Skeletal muscle tissue (tissue), 4 donors: Measurements from ENCODE around the gene CD300H. TPM values are rescaled to one million over a fixed set of nuclear protein-coding genes. Genes with fewer than 3 reads are reported as not detected.

Experiments used
- H3K27ac ChIP-seq: one replicate; pipeline ENCODE4 v1.7.0; 2013; ENCODE audit warnings: mild to moderate bottlenecking, low read depth, low read length, inconsistent platforms
- H3K27me3 ChIP-seq, 3 donors: one replicate each; pipeline ENCODE4 v1.7.0; 2013; ENCODE audit warnings: low read length in 3 of 3; ENCODE audit not compliant: control insufficient read depth in 3 of 3, insufficient read depth in 3 of 3
- H3K36me3 ChIP-seq, 3 donors: one replicate each; pipeline ENCODE4 v1.7.0; 2013; ENCODE audit warnings: low read length in 3 of 3; ENCODE audit not compliant: control insufficient read depth in 3 of 3, insufficient read depth in 3 of 3
- H3K4me1 ChIP-seq, 3 donors: one replicate each; pipeline ENCODE4 v1.7.0; 2013; ENCODE audit warnings: low read length in 3 of 3, mild to moderate bottlenecking in 3 of 3; ENCODE audit not compliant: control insufficient read depth in 3 of 3, insufficient read depth in 3 of 3
- H3K4me3 ChIP-seq, 3 donors: one replicate each; pipeline ENCODE4 v1.7.0; 2013; ENCODE audit warnings: low read length in 3 of 3
- H3K9ac ChIP-seq, 3 donors: one replicate each; pipeline ENCODE4 v1.7.0; 2013; ENCODE audit warnings: low read length in 3 of 3, mild to moderate bottlenecking in 3 of 3, moderate library complexity in 2 of 3, low read depth in 1 of 3
- H3K9me3 ChIP-seq, 3 donors: one replicate each; pipeline ENCODE4 v1.7.0; 2013; ENCODE audit warnings: low read length in 3 of 3; ENCODE audit not compliant: control insufficient read depth in 3 of 3
- total RNA-seq: library from RNA; depleted of rRNA; stranded (reverse); fragments of >200 nt; gene quantifications from one replicate; pipeline ENCODE4 v1.2.3, GENCODE V29; 2014
- donor health status: Osteomylitis.

The CD300H gene
- total RNA-seq, 1 donor from 2014 or later = not detected

- H3K36me3 ChIP-seq = no peaks in the 10 kb centered on the region
- H3K4me1 ChIP-seq = peaks cover 0 to 19% (median 0%) of the 10 kb centered on the region in 3 donors
- no peak overlapping the region for H3K9ac ChIP-seq
- no peak overlapping the region for H3K4me3 ChIP-seq
- H3K9me3 ChIP-seq = no peaks in the 10 kb centered on the region
- no peak overlapping the region for H3K27ac ChIP-seq
- peaks cover 13 to 34% (median 24%) of the 10 kb centered on the region in 3 donors for H3K27me3 ChIP-seq
Measured at GRCh38 chr17:74603746-74604145, 36.4 kb upstream of the CD300H start.

GRCh38 chr17:74603037-74603635 is 35.8 kb upstream of the CD300H start:
- Histone ChIP-seq H3K4me3 (no peak overlapping the region), H3K27ac (no peak overlapping the region), H3K36me3 (no peaks in the 10 kb centered on the region), H3K9ac (no peak overlapping the region), H3K9me3 (no peaks in the 10 kb centered on the region), H3K27me3 (peaks cover 16 to 34% (median 29%) of the 10 kb centered on the region in 3 donors), H3K4me1 (peaks cover 0 to 21% (median 0%) of the 10 kb centered on the region in 3 donors)

DNA sequence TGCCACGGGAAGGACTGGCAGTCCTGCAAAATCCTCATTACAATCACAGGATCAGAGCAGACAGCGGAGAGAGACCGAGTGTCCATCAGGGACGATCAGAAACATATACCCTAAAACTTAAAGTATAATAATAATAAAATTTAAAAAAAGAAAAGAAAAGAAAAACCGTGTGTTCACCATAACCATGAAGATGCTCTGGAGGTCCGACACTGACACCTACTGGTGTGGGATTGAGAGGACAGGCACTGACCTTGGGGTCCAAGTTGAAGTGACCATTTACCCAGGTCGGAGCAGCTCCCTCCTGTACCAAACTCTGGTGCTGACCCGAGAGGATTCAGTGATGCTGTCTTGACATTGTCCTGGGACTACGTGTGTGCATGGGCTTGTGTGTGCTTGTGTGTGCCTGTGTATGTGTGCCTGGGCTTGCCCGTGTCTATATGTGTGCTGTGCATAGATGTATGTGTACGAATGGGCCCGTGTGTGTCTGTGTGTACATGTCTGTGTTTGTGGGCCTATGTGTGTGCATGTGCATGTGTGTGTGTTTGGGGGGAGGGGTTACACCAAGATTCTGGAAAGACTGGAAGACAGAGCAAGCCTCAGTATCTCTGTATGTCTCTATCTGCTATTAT is 34.7 kb upstream of the CD300H start:
- Histone ChIP-seq H3K4me1 (peaks cover 0 to 21% (median 0%) of the 10 kb centered on the region in 3 donors), H3K4me3 (no peak overlapping the region), H3K9ac (no peak overlapping the region), H3K27ac (no peak overlapping the region), H3K9me3 (no peaks in the 10 kb centered on the region), H3K36me3 (no peaks in the 10 kb centered on the region), H3K27me3 (peaks cover 16 to 34% (median 24%) of the 10 kb centered on the region in 3 donors)

GRCh38 chr17:74599448-74599939 is 32.2 kb upstream of the CD300H start:
- H3K9me3 ChIP-seq = no peaks in the 10 kb centered on the region
- H3K27me3 ChIP-seq = peaks cover 16 to 37% (median 24%) of the 10 kb centered on the region in 3 donors
- H3K4me1 ChIP-seq = peaks cover 0 to 15% (median 0%) of the 10 kb centered on the region in 3 donors
- H3K9ac ChIP-seq = no peak overlapping the region
- H3K4me3 ChIP-seq = no peak overlapping the region
- no peaks in the 10 kb centered on the region for H3K36me3 ChIP-seq
- H3K27ac ChIP-seq = no peak overlapping the region

- Histone ChIP-seq H3K27me3 (peaks cover 16 to 34% (median 20%) of the 10 kb centered on the region in 3 donors), H3K27ac (no peak overlapping the region), H3K9ac (no peak overlapping the region), H3K4me3 (no peak overlapping the region), H3K36me3 (no peaks in the 10 kb centered on the region), H3K9me3 (no peaks in the 10 kb centered on the region), H3K4me1 (peaks cover 0 to 14% (median 0%) of the 10 kb centered on the region in 3 donors)
Measured at GRCh38 chr17:74599023-74599399, 31.7 kb upstream of the CD300H start.

GRCh38 chr17:74598346-74599022 is 31.2 kb upstream of the CD300H start:
- Histone ChIP-seq H3K27me3 (peaks cover 15 to 30% (median 16%) of the 10 kb centered on the region in 3 donors), H3K27ac (no peak overlapping the region), H3K4me1 (peaks cover 0 to 10% (median 0%) of the 10 kb centered on the region in 3 donors), H3K4me3 (no peak overlapping the region), H3K36me3 (no peaks in the 10 kb centered on the region), H3K9me3 (no peaks in the 10 kb centered on the region), H3K9ac (no peak overlapping the region)

GRCh38 chr17:74597069-74597790 is 29.9 kb upstream of the CD300H start:
- H3K36me3 ChIP-seq = no peaks in the 10 kb centered on the region
- H3K27me3 ChIP-seq = peaks cover 16 to 22% (median 20%) of the 10 kb centered on the region in 3 donors
- H3K9me3 ChIP-seq = no peaks in the 10 kb centered on the region
- no peak overlapping the region for H3K9ac ChIP-seq
- no peak overlapping the region for H3K4me3 ChIP-seq
- no peak overlapping the region for H3K27ac ChIP-seq
- peaks cover 0 to 10% (median 0%) of the 10 kb centered on the region in 3 donors for H3K4me1 ChIP-seq

DNA sequence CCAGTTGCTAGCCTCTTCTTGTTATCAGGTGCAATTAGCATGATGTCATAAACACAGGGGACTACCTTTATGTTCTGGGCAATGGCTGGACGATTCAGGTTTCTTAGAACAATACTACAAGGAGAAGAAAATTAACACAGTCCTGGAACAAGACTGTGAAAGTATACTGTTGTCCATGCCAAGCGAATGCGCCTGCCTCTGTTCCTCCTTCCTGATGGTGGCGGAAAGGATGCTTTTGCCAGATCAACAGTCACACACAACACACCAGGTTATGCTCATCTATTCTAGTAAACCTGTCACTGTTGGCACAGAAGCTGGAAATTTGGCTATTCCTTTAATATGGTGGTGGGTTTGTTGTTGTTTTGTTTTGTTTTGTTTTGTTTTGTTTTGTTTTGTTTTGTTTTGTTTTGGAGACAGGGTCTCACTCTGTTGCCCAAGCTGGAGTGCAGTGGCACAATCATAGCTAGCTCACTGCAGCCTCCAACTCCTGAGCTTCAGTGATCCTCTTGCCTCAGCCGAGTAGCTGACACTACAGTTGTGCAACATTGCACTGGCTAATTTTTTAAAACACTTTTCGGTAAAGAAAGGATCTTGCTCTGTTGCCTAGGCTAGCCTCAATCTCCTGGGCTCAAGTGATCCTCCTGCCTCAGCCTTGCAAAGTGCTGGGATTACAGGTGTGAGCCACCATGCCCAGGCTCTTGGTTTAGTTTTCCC is 27.9 kb upstream of the CD300H start:
- Histone ChIP-seq H3K4me3 (no peak overlapping the region), H3K27ac (no peak overlapping the region), H3K4me1 (peaks cover 0 to 8% (median 0%) of the 10 kb centered on the region in 3 donors), H3K9ac (no peak overlapping the region), H3K36me3 (no peaks in the 10 kb centered on the region), H3K27me3 (peaks cover 9 to 17% (median 15%) of the 10 kb centered on the region in 3 donors), H3K9me3 (no peaks in the 10 kb centered on the region)
